MCF 10A (cell line): ENCODE measurements around the gene FBXW5. TPM values are rescaled to one million over a fixed set of nuclear protein-coding genes. Genes with fewer than 3 reads are reported as not detected.

Experiments used
- BruUV-seq: library from RNA; stranded (reverse); fragments of 400-500 nt; replicated peaks from 2 replicates; lab custom pipeline; 2021; lab: Mats Ljungman, UMichigan
- CTCF ChIA-PET: fragments of 300-600 bp; sonication (Branson Sonifier 250); formaldehyde crosslinking; extraction: SDS; loops from one replicate; lab custom pipeline; 2021; ENCODE audit warnings: antibody characterized with exemption, inconsistent platforms; lab: Yijun Ruan, JAX
- POLR2A ChIA-PET: fragments of 300-600, 350-650 bp; sonication (Branson Sonifier 250); formaldehyde crosslinking; extraction: SDS; loops from one replicate; lab custom pipeline; 2020; ENCODE audit warnings: antibody characterized with exemption, inconsistent platforms; lab: Yijun Ruan, JAX
- DNase-seq: peaks from one replicate; pipeline ENCODE4 v3.0.0-alpha.2; 2018; ENCODE audit not compliant: unreplicated experiment
- H3K27ac Mint-ChIP-seq: one replicate; pipeline ENCODE4 v1.8.0; 2022; ENCODE audit warnings: mild to moderate bottlenecking, low read depth, mixed read lengths; ENCODE audit not compliant: unreplicated experiment
- H3K27me3 Mint-ChIP-seq: one replicate; pipeline ENCODE4 v1.8.0; 2022; ENCODE audit warnings: mixed read lengths; ENCODE audit not compliant: insufficient read depth, unreplicated experiment
- H3K36me3 Mint-ChIP-seq: one replicate; pipeline ENCODE4 v1.8.0; 2022; ENCODE audit warnings: mild to moderate bottlenecking, moderate library complexity, mixed read lengths; ENCODE audit not compliant: insufficient read depth, unreplicated experiment
- H3K4me1 Mint-ChIP-seq: one replicate; pipeline ENCODE4 v1.8.0; 2022; ENCODE audit warnings: mixed read lengths; ENCODE audit not compliant: insufficient read depth, unreplicated experiment
- H3K4me3 Mint-ChIP-seq: one replicate; pipeline ENCODE4 v1.8.0; 2022; ENCODE audit warnings: mild to moderate bottlenecking, moderate library complexity, mixed read lengths; ENCODE audit not compliant: unreplicated experiment
- H3K9me3 Mint-ChIP-seq: one replicate; pipeline ENCODE4 v1.8.0; 2022; ENCODE audit warnings: mixed read lengths; ENCODE audit not compliant: unreplicated experiment
- CTCF ChIP-seq: fragments of 200-600 bp; IDR thresholded peaks from one replicate; pipeline ENCODE4 v1.8.0; 2022; ENCODE audit warnings: antibody characterized with exemption, mild to moderate bottlenecking; ENCODE audit not compliant: unreplicated experiment
- intact Hi-C: fragments of 100-400 bp; cut with micrococcal nuclease; formaldehyde crosslinking; loops from 2 replicates; pipeline ENCODE4 v1.14.1; 2022
- total RNA-seq: library from RNA; stranded (reverse); gene quantifications from 2 replicates; pipeline ENCODE4 v1.2.3, GENCODE V29; 2022

FBXW5 gene
- total RNA-seq, 1 experiment from 2014 or later = 100 TPM

- peaks cover 10% of the 10 kb centered on the region for H3K9me3 Mint-ChIP-seq
- no peak for TF ChIP-seq CTCF
- no peak for DNase-seq
- no peaks in the 10 kb centered on the region for H3K27me3 Mint-ChIP-seq
- H3K36me3 Mint-ChIP-seq = no peaks in the 10 kb centered on the region
- H3K4me1 Mint-ChIP-seq = no peaks in the 10 kb centered on the region
- ChIA-PET CTCF (no interaction called here), POLR2A (interaction anchor here (1.0 kb wide), 1 partner anchor 10 kb away, joined by 3 read pairs; no protein-coding TSS in a partner anchor)
- H3K4me3 Mint-ChIP-seq = no peak overlapping the region
- no peak overlapping the region for H3K27ac Mint-ChIP-seq
- no TSS peak for BruUV-seq
- intact Hi-C loops = no loop called here
These were observed 9.9 kb upstream of the FBXW5 start for GRCh38 chr9:136954270-136955083.

GRCh38 chr9:136953771-136954269, 9.3 kb upstream of the FBXW5 start:
- no peak overlapping the region for H3K27ac Mint-ChIP-seq

GRCh38 chr9:136952876-136953770, 8.6 kb upstream of the FBXW5 start:
- ChIA-PET POLR2A (interaction anchor here (0.6 kb wide), 1 partner anchor 176 kb away, joined by 4 read pairs; no protein-coding TSS in a partner anchor), CTCF (interaction anchor here (1.6 kb wide), 1 partner anchor 9 kb away, joined by 3 read pairs; no protein-coding TSS in a partner anchor)
- TF ChIP-seq CTCF = no peak
- H3K27me3 Mint-ChIP-seq = no peaks in the 10 kb centered on the region
- peaks cover 10% of the 10 kb centered on the region for H3K9me3 Mint-ChIP-seq
- H3K4me3 Mint-ChIP-seq = no peak overlapping the region
- no peaks in the 10 kb centered on the region for H3K4me1 Mint-ChIP-seq
- no peaks in the 10 kb centered on the region for H3K36me3 Mint-ChIP-seq
- no peak for DNase-seq
- intact Hi-C loops = no loop called here
- BruUV-seq = no TSS peak
- H3K27ac Mint-ChIP-seq = no peak overlapping the region

More at GRCh38 chr9:136953771-136954269, 9.3 kb upstream of the FBXW5 start:
- DNase-seq = no peak
- Mint-ChIP-seq H3K36me3 (no peaks in the 10 kb centered on the region), H3K9me3 (peaks cover 10% of the 10 kb centered on the region), H3K4me3 (no peak overlapping the region), H3K4me1 (no peaks in the 10 kb centered on the region), H3K27me3 (no peaks in the 10 kb centered on the region)
- intact Hi-C loops = no loop called here
- POLR2A ChIA-PET = no interaction called here
- BruUV-seq = no TSS peak
- CTCF ChIA-PET = interaction anchor here (1.6 kb wide), 1 partner anchor 8 kb away, joined by 3 read pairs; no protein-coding TSS in a partner anchor
- TF ChIP-seq CTCF = no peak
